SK-N-SH (cell line): ENCODE results near the gene BRCA2.

Experiments used
- POLR2AphosphoS5 ChIP-seq: IDR thresholded peaks from 2 replicates; pipeline ENCODE4 v1.6.1; 2012; ENCODE audit warnings: low read depth, low read length
- REST ChIP-seq: IDR thresholded peaks from 2 replicates; pipeline ENCODE4 v1.6.1; 2012; ENCODE audit warnings: mild to moderate bottlenecking, low read depth, low read length, moderate library complexity
- TF ChIP-seq, protein P1 (sequence below): IDR thresholded peaks from 2 replicates; pipeline ENCODE4; 2012

- no peak for TF ChIP-seq POLR2AphosphoS5
- TF ChIP-seq REST, result no peak
- TF ChIP-seq, protein P1, sequence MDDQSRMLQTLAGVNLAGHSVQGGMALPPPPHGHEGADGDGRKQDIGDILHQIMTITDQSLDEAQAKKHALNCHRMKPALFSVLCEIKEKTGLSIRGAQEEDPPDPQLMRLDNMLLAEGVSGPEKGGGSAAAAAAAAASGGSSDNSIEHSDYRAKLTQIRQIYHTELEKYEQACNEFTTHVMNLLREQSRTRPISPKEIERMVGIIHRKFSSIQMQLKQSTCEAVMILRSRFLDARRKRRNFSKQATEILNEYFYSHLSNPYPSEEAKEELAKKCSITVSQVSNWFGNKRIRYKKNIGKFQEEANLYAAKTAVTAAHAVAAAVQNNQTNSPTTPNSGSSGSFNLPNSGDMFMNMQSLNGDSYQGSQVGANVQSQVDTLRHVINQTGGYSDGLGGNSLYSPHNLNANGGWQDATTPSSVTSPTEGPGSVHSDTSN, result no peak
Observed at GRCh38 chr13:32265726-32266125, 49.6 kb upstream of the BRCA2 start.
